ENCODE results near the gene NDUFB7.

DNA sequence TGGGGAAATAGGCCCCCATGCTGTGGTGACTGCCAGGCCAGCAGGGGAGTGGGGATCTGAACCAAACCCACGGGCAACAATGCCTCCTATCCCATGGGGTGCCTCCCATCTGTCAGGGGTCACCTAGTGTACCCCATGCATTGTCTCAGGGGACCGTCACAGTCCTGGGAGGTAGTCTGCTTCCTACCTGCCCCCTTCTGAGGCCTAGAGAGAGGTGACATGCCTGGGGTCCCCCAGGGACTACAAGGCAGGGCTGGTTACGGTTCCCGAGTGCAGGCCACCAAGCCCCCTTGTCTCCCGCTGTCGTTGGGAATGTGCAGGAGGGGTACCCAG is 11.1 kb downstream of the NDUFB7 start:
- no peak for TF ChIP-seq GATA1 (IDR thresholded peaks at IDR 0.05; ENCODE audit: low read depth, low read length)
- no peak for TF ChIP-seq POLR2A (IDR thresholded peaks at IDR 0.05; ENCODE audit: low read length)
